A549 (cell line): ENCODE results near the gene TUBGCP3. TPM values are rescaled to one million over a fixed set of nuclear protein-coding genes. Genes with fewer than 3 reads are reported as not detected.

Experiments used
- ATAC-seq, 2 experiments: fragments of 200-7000 bp in 1 of 2; fragments of >200 bp in 1 of 2; cut with Nextera tagmentation in 1 of 2; cut with Tn5 transposase in 1 of 2; 3 replicates each; pipeline versions ENCODE4 v1.8.0 to v1.9.1; 2018 to 2020; ENCODE audit warnings: mild to moderate bottlenecking in 1 of 2, moderate library complexity in 1 of 2
- CTCF ChIA-PET: fragments of 300-600 bp; sonication (Branson Sonifier 250); formaldehyde crosslinking; extraction: SDS; loops from one replicate; lab custom pipeline; 2021; ENCODE audit warnings: antibody characterized with exemption, inconsistent platforms; lab: Yijun Ruan, JAX
- POLR2A ChIA-PET: fragments of 350-600 bp; formaldehyde crosslinking; extraction: SDS; loops from one replicate; lab custom pipeline; 2021; ENCODE audit warnings: antibody characterized with exemption, inconsistent platforms; lab: Yijun Ruan, JAX
- DNase-seq, 2 experiments: peaks; one replicate each; pipeline versions ENCODE4 v3.0.0 to v3.0.0-alpha.2; 2011 to 2016; ENCODE audit warnings: low read depth in 1 of 2, low spot score in 1 of 2
- FAIRE-seq: peaks from 2 replicates; lab custom pipeline; 2011; peaks lifted over from hg19 to GRCh38; lab: Jason Lieb, UNC
- H3K27ac ChIP-seq, 2 experiments: fragments of >200 bp; sonication (Bioruptor Twin); formaldehyde crosslinking; 3 replicates each; pipeline ENCODE4 v1.5.1; 2016 to 2017
- H3K4me1 ChIP-seq: fragments of >200 bp; sonication (Bioruptor Twin); formaldehyde crosslinking; 3 replicates; pipeline ENCODE4 v1.6.1; 2016
- H3K4me2 ChIP-seq: fragments of >200 bp; sonication (Bioruptor Twin); formaldehyde crosslinking; 3 replicates; pipeline ENCODE4 v1.6.1; 2016
- H3K4me3 ChIP-seq: fragments of >200 bp; sonication (Bioruptor Twin); formaldehyde crosslinking; 3 replicates; pipeline ENCODE4 v1.5.1; 2016
- H3K9me3 ChIP-seq: fragments of >200 bp; sonication (Bioruptor Twin); formaldehyde crosslinking; 3 replicates; pipeline ENCODE4 v1.6.1; 2016
- BHLHE40 ChIP-seq: IDR thresholded peaks from 2 replicates; pipeline ENCODE4 v1.6.1; 2012; ENCODE audit warnings: low read depth, low read length, inconsistent platforms
- CBX8 ChIP-seq: fragments of 200-600 bp; sonication (generic); IDR thresholded peaks from 2 replicates; pipeline ENCODE4 v1.6.1; 2016
- CEBPB ChIP-seq, 2 experiments: fragments of >200 bp in 1 of 2; sonication (Bioruptor Twin) in 1 of 2; formaldehyde crosslinking in 1 of 2; IDR thresholded peaks; 2 replicates each; pipeline ENCODE4 v1.6.1; 2012 to 2016
- CHD2 ChIP-seq: fragments of 150-350 bp; IDR thresholded peaks from 2 replicates; pipeline ENCODE4 v1.6.1; 2014; ENCODE audit warnings: low read length; ENCODE audit not compliant: partially characterized antibody
- FOXS1 ChIP-seq: fragments of 250-450 bp; sonication (Bioruptor Pico); IDR thresholded peaks from 2 replicates; pipeline ENCODE4 v1.5.0; 2020; ENCODE audit warnings: mild to moderate bottlenecking, moderate library complexity
- HOXA7 ChIP-seq: fragments of 250-450 bp; sonication (Bioruptor Pico); IDR thresholded peaks from 2 replicates; pipeline ENCODE4 v1.5.0; 2020; ENCODE audit warnings: mild to moderate bottlenecking, moderate library complexity
- HOXB13 ChIP-seq: fragments of 250-450 bp; sonication (Bioruptor Pico); IDR thresholded peaks from 2 replicates; pipeline ENCODE4 v1.5.0; 2020; ENCODE audit warnings: low read depth, mild to moderate bottlenecking, moderate library complexity
- KDM1A ChIP-seq: fragments of 200-600 bp; sonication (generic); IDR thresholded peaks from 2 replicates; pipeline ENCODE4 v1.6.1; 2016; ENCODE audit warnings: low read depth, mild to moderate bottlenecking
- KDM5A ChIP-seq: fragments of 200-600 bp; sonication (generic); IDR thresholded peaks from 2 replicates; pipeline ENCODE4 v1.6.1; 2016; ENCODE audit warnings: antibody characterized with exemption, mild to moderate bottlenecking
- MAFK ChIP-seq: fragments of 450-650 bp; IDR thresholded peaks from 2 replicates; pipeline ENCODE4 v1.6.1; 2014; ENCODE audit not compliant: partially characterized antibody
- MAZ ChIP-seq: fragments of 150-350 bp; IDR thresholded peaks from 2 replicates; pipeline ENCODE4 v1.6.1; 2014; ENCODE audit warnings: antibody characterized with exemption, low read depth, low read length, borderline replicate concordance
- MYC ChIP-seq: IDR thresholded peaks from 2 replicates; pipeline ENCODE4 v1.6.1; 2012; ENCODE audit warnings: mild to moderate bottlenecking, inconsistent platforms, low read length, improper control_type of control experiment, borderline replicate concordance
- PHF8 ChIP-seq: fragments of 200-600 bp; sonication (generic); IDR thresholded peaks from 2 replicates; pipeline ENCODE4 v1.6.1; 2016; ENCODE audit warnings: low read depth, mild to moderate bottlenecking, antibody characterized with exemption, moderate library complexity, borderline replicate concordance
- POLR2AphosphoS2 ChIP-seq: conservative IDR thresholded peaks from 2 replicates; pipeline ENCODE4 v1.6.1; 2012; ENCODE audit warnings: low read length, improper control_type of control experiment, inconsistent platforms
- RARB ChIP-seq: fragments of 250-450 bp; sonication (Bioruptor Pico); IDR thresholded peaks from 2 replicates; pipeline ENCODE4 v1.8.0; 2021; ENCODE audit warnings: mild to moderate bottlenecking, moderate library complexity
- RFX5 ChIP-seq: fragments of 450-650 bp; IDR thresholded peaks from 2 replicates; pipeline ENCODE4 v1.7.1; 2014; ENCODE audit warnings: antibody characterized with exemption, mild to moderate bottlenecking, moderate library complexity
- SMC3 ChIP-seq: fragments of >200 bp; sonication (Bioruptor Twin); formaldehyde crosslinking; IDR thresholded peaks from 3 replicates; pipeline ENCODE4 v1.6.1; 2018; ENCODE audit warnings: inconsistent platforms
- TFCP2L1 ChIP-seq: fragments of 250-450 bp; sonication (Bioruptor Pico); IDR thresholded peaks from 2 replicates; pipeline ENCODE4 v1.5.0; 2021; ENCODE audit warnings: mild to moderate bottlenecking
- ZSCAN20 ChIP-seq: fragments of 250-450 bp; sonication (Bioruptor Pico); IDR thresholded peaks from 2 replicates; pipeline ENCODE4 v1.8.0; 2022; ENCODE audit warnings: mild to moderate bottlenecking, moderate library complexity
- WGBS: methylation state at CpG from one replicate; pipeline ENCODE4 v1.1.6; 2017; ENCODE audit errors: missing lambda C conversion rate; 5-methylcytosine and 5-hydroxymethylcytosine counted together
- polyA plus RNA-seq, 4 experiments: library from polyadenylated mRNA; depleted of rRNA in 3 of 4; stranded (reverse); fragments of >200 nt; fragmentation: RNase III in 1 of 4; extraction: RNeasy Plus Mini Kit Qiagen cat#74134 plus additional on column Dnase treatment in 1 of 4; gene quantifications; 2 replicates in 3 of 4; 3 replicates in 1 of 4; pipeline ENCODE4 v1.2.3, GENCODE V29; 2011 to 2017
- TF ChIP-seq, protein P1 (sequence below): fragments of 250-450 bp; sonication (Bioruptor Pico); IDR thresholded peaks from 2 replicates; pipeline ENCODE4 v1.5.0; 2020; ENCODE audit warnings: low read depth, mild to moderate bottlenecking, moderate library complexity
- TF ChIP-seq, protein P2 (sequence below): fragments of >200 bp; sonication (Bioruptor Twin); formaldehyde crosslinking; IDR thresholded peaks from 3 replicates; pipeline ENCODE4 v1.6.1; 2016
- TF ChIP-seq, protein P3 (sequence below): IDR thresholded peaks from 2 replicates; pipeline ENCODE4 v1.6.1; 2012; ENCODE audit warnings: low read depth, borderline replicate concordance
- TF ChIP-seq, protein P4 (sequence below): IDR thresholded peaks from 2 replicates; pipeline ENCODE4 v1.6.1; 2012
- TF ChIP-seq, protein P5 (sequence below): fragments of >200 bp; sonication (Bioruptor Twin); formaldehyde crosslinking; IDR thresholded peaks from 2 replicates; pipeline ENCODE4 v1.6.1; 2016
- TF ChIP-seq, protein P6 (sequence below): fragments of 450-650 bp; IDR thresholded peaks from 2 replicates; pipeline ENCODE4 v1.6.1; 2014; ENCODE audit warnings: antibody characterized with exemption

The TUBGCP3 gene
- polyA plus RNA-seq, 2 of the 4 experiments (the other 2 are of a cell fraction): 15.9 to 21.3 TPM

DNA sequence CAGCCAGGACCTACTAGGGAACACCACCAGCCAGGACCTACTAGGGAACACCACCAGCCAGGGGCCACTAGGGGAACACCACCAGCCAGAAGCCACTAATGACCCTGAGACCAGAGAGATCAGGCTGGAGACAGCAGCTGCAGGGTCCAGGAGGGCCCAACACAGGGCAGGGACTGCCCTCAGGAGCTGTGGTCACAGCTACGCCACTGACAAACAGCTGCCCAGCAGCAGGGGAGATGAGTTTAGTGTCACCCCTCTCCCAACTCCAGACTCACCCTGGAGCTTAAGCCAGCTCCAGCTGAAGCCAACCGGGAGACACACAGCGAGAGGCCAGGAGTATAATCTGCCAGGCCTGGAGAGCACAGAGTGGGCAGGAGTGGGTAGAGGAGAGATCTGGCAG, 25.7 kb downstream of the TUBGCP3 start:
- WGBS: 71% methylated on average over 2 of the region's 3 CpGs
- ChIA-PET CTCF (no interaction called here), POLR2A (no interaction called here)
- TF ChIP-seq, protein P1, sequence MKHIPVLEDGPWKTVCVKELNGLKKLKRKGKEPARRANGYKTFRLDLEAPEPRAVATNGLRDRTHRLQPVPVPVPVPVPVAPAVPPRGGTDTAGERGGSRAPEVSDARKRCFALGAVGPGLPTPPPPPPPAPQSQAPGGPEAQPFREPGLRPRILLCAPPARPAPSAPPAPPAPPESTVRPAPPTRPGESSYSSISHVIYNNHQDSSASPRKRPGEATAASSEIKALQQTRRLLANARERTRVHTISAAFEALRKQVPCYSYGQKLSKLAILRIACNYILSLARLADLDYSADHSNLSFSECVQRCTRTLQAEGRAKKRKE (CRISPR knock-in tag): no peak
- TF ChIP-seq CHD2 (no peak), SMC3 (no peak), CBX8 (no peak), ZSCAN20 (no peak), HOXA7 (CRISPR knock-in tag) (no peak), FOXS1 (CRISPR knock-in tag) (no peak), KDM1A (no peak), RFX5 (no peak)
- TF ChIP-seq, protein P2, sequence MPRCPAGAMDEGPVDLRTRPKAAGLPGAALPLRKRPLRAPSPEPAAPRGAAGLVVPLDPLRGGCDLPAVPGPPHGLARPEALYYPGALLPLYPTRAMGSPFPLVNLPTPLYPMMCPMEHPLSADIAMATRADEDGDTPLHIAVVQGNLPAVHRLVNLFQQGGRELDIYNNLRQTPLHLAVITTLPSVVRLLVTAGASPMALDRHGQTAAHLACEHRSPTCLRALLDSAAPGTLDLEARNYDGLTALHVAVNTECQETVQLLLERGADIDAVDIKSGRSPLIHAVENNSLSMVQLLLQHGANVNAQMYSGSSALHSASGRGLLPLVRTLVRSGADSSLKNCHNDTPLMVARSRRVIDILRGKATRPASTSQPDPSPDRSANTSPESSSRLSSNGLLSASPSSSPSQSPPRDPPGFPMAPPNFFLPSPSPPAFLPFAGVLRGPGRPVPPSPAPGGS: no peak
- TF ChIP-seq, protein P3, sequence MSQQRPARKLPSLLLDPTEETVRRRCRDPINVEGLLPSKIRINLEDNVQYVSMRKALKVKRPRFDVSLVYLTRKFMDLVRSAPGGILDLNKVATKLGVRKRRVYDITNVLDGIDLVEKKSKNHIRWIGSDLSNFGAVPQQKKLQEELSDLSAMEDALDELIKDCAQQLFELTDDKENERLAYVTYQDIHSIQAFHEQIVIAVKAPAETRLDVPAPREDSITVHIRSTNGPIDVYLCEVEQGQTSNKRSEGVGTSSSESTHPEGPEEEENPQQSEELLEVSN: no peak
- TF ChIP-seq, protein P4, sequence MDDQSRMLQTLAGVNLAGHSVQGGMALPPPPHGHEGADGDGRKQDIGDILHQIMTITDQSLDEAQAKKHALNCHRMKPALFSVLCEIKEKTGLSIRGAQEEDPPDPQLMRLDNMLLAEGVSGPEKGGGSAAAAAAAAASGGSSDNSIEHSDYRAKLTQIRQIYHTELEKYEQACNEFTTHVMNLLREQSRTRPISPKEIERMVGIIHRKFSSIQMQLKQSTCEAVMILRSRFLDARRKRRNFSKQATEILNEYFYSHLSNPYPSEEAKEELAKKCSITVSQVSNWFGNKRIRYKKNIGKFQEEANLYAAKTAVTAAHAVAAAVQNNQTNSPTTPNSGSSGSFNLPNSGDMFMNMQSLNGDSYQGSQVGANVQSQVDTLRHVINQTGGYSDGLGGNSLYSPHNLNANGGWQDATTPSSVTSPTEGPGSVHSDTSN: no peak
- ATAC-seq: no peak
- no peaks in the 10 kb centered on the region for H3K9me3 ChIP-seq
- FAIRE-seq: no peak
- no peak for DNase-seq
- no peak overlapping the region for H3K4me3 ChIP-seq
- H3K27ac ChIP-seq: no peak overlapping the region
- H3K4me2 ChIP-seq: no peak overlapping the region
- no peaks in the 10 kb centered on the region for H3K4me1 ChIP-seq

DNA sequence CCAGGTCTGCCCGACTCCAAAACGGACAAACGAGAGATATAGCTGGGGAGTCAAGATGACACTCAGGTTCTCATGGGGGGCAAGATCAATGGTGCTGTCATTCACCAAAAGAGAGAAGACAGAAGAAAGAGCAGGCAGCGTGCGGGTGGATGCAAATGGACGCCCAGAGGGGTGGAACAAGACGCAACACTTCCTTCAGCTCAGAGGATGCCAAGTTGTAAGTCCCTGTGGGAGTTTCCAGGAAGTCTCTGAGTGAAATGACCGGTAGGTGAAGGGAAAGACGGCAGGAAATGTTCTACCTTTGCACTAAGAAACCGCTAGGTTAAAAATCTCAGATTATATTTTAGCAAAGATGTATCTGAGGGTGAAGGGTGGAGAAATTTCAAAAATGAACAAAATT, 26.5 kb downstream of the TUBGCP3 start:
- DNase-seq: no peak
- H3K9me3 ChIP-seq: no peaks in the 10 kb centered on the region
- WGBS: 93% methylated on average over 10 of the region's 10 CpGs
- no peak for TF ChIP-seq CHD2
- no peak for TF ChIP-seq BHLHE40
- TF ChIP-seq, protein P4: no peak
- no peak for TF ChIP-seq MAZ
- no peak for TF ChIP-seq RARB
- TF ChIP-seq, protein P5, sequence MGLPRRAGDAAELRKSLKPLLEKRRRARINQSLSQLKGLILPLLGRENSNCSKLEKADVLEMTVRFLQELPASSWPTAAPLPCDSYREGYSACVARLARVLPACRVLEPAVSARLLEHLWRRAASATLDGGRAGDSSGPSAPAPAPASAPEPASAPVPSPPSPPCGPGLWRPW: no peak
- no peak for TF ChIP-seq CEBPB (IDR thresholded peaks at IDR 0.05)
- TF ChIP-seq, all 56 proteins: peak for 0
- Histone ChIP-seq H3K4me2 (no peak overlapping the region), H3K4me1 (no peaks in the 10 kb centered on the region), H3K27ac (no peak overlapping the region), H3K4me3 (no peak overlapping the region)
- no peak for FAIRE-seq
- POLR2A ChIA-PET: no interaction called here
- ATAC-seq: no peak
- CTCF ChIA-PET: interaction anchor here (1.3 kb wide), 1 partner anchor 44 kb away, joined by 3 read pairs; no protein-coding TSS in a partner anchor

DNA sequence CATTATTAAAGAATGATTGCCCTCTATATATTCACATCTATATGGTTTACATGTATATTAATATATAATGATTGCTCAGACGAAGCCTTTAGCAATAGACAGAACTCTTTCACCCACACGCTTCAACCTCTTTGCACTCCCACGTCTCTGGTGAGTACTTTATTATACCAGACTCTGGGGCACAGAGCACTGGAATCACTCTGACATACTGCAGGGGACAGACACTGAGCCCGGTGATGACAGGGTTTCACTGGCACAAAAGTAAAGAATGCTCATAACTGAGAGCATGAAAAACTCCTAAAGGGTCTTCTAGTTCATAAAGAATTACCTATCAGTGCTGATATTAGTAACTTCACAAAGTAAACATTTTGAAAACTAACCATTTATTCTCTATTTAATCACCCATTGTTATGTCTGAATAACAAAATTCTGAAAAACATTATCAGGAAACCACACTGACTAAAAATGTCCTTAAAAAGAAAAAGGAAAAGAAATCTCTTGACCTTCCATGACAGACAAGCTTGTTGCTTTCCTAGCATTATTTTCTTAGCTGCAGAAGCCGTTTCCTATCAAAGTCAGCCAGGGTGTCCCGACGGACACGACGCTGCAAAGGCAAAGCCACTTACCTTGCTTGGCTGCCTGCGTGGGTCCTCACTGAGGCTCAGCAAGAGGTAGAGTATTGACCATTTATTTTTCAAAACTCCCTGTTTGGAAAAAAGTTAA, 29.1 kb downstream of the TUBGCP3 start:
- WGBS: 90% methylated on average over 10 of the region's 10 CpGs
- ChIA-PET CTCF (no interaction called here), POLR2A (no interaction called here)
- FAIRE-seq (no peak), DNase-seq (no peak), ATAC-seq (no peak)
- no peak overlapping the region for H3K27ac ChIP-seq
- no peak overlapping the region for H3K4me2 ChIP-seq
- H3K4me1 ChIP-seq: no peaks in the 10 kb centered on the region
- H3K9me3 ChIP-seq: no peaks in the 10 kb centered on the region
- H3K4me3 ChIP-seq: no peak overlapping the region
- TF ChIP-seq MAFK (no peak), POLR2AphosphoS2 (no peak), PHF8 (no peak), KDM5A (no peak), HOXB13 (CRISPR knock-in tag) (no peak), ZSCAN20 (no peak), TFCP2L1 (no peak), MYC (no peak)
- TF ChIP-seq, protein P6, sequence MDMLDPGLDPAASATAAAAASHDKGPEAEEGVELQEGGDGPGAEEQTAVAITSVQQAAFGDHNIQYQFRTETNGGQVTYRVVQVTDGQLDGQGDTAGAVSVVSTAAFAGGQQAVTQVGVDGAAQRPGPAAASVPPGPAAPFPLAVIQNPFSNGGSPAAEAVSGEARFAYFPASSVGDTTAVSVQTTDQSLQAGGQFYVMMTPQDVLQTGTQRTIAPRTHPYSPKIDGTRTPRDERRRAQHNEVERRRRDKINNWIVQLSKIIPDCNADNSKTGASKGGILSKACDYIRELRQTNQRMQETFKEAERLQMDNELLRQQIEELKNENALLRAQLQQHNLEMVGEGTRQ: no peak
- TF ChIP-seq, protein P2: no peak
